Smooth muscle cell (in vitro differentiated cells): Measurements from ENCODE around the gene AMPD3. TPM values are rescaled to one million over a fixed set of nuclear protein-coding genes. Genes with fewer than 3 reads are reported as not detected.

Experiments used
- DNase-seq: peaks from one replicate; lab custom pipeline; 2025; ENCODE audit not compliant: unreplicated experiment; lab: John Stamatoyannopoulos, UW
- H2AFZ ChIP-seq: fragments of 200-600 bp; sonication (generic); 2 replicates; pipeline ENCODE4 v1.6.0; 2016; ENCODE audit warnings: antibody characterized with exemption, low read depth, mild to moderate bottlenecking
- H3F3A ChIP-seq: fragments of 200-600 bp; sonication (generic); 2 replicates; pipeline ENCODE4 v1.6.0; 2017; ENCODE audit warnings: antibody characterized with exemption, low read depth
- H3K27ac ChIP-seq: fragments of 200-600 bp; sonication (generic); 2 replicates; pipeline ENCODE4 v1.5.1; 2016; ENCODE audit warnings: low read depth, mild to moderate bottlenecking
- H3K27me3 ChIP-seq: fragments of 200-600 bp; sonication (generic); 2 replicates; pipeline ENCODE4 v1.6.1; 2016; ENCODE audit warnings: low read depth, mild to moderate bottlenecking
- H3K36me3 ChIP-seq: fragments of 200-600 bp; sonication (generic); 2 replicates; pipeline ENCODE4 v1.5.1; 2016; ENCODE audit warnings: low read depth
- H3K4me1 ChIP-seq: fragments of 200-600 bp; sonication (generic); 2 replicates; pipeline ENCODE4 v1.5.1; 2016; ENCODE audit warnings: low read depth
- H3K4me2 ChIP-seq: fragments of 200-600 bp; sonication (generic); 2 replicates; pipeline ENCODE4 v1.6.0; 2016; ENCODE audit warnings: mild to moderate bottlenecking
- H3K4me3 ChIP-seq: fragments of 200-600 bp; sonication (generic); 2 replicates; pipeline ENCODE4 v1.5.1; 2016; ENCODE audit warnings: mild to moderate bottlenecking
- H3K79me2 ChIP-seq: fragments of 200-600 bp; sonication (generic); 2 replicates; pipeline ENCODE4 v1.6.0; 2016; ENCODE audit warnings: low read depth, mild to moderate bottlenecking
- H3K9ac ChIP-seq: fragments of 200-600 bp; sonication (generic); 2 replicates; pipeline ENCODE4 v1.6.0; 2016; ENCODE audit warnings: low read depth
- H3K9me3 ChIP-seq: fragments of 200-600 bp; sonication (generic); replicated peaks from 2 replicates; pipeline ENCODE4 v1.5.1; 2016; ENCODE audit warnings: low read depth
- H4K20me1 ChIP-seq: fragments of 200-600 bp; sonication (generic); 2 replicates; pipeline ENCODE4 v1.6.0; 2016; ENCODE audit warnings: low read depth
- CTCF ChIP-seq: fragments of 200-600 bp; sonication (generic); IDR thresholded peaks from 2 replicates; pipeline ENCODE4 v1.5.1; 2017; ENCODE audit warnings: borderline replicate concordance, mild to moderate bottlenecking, antibody characterized with exemption; ENCODE audit not compliant: insufficient read depth, poor library complexity, severe bottlenecking
- WGBS: methylation state at CpG from one replicate; pipeline ENCODE4 v1.1.7; 2016; ENCODE audit warnings: low lambda C conversion rate; 5-methylcytosine and 5-hydroxymethylcytosine counted together
- polyA plus RNA-seq: library from polyadenylated mRNA; unstranded; fragments of >200 nt; fragmentation: Nextera tagmentation; extraction: Ambion mirVana; gene quantifications from 2 replicates; pipeline ENCODE4 v1.2.1, GENCODE V29; 2016
- total RNA-seq: library from RNA; depleted of rRNA; stranded (reverse); fragments of >200 nt; gene quantifications from 2 replicates; pipeline ENCODE4 v1.2.3, GENCODE V29; 2014

AMPD3 gene
- total and polyA plus RNA-seq, 2 experiments from 2014 or later, result 0.67 to 3.6 TPM

- Histone ChIP-seq H4K20me1 (peaks cover 8% of the 10 kb centered on the region), H2AFZ (no peak overlapping the region), H3F3A (no peaks in the 10 kb centered on the region), H3K27me3 (no peaks in the 10 kb centered on the region), H3K27ac (no peak overlapping the region), H3K79me2 (peaks cover 28% of the 10 kb centered on the region), H3K36me3 (no peaks in the 10 kb centered on the region), H3K4me2 (peak overlapping the region; percentile 92), H3K9ac (no peak overlapping the region), H3K4me1 (peaks cover 6% of the 10 kb centered on the region), H3K4me3 (no peak overlapping the region), H3K9me3 (no peaks in the 10 kb centered on the region)
- DNase-seq, result no peak
- TF ChIP-seq CTCF, result no peak
Observed at GRCh38 chr11:10539339-10539738, 84.3 kb downstream of the AMPD3 start.

GRCh38 chr11:10540546-10540914 is 85.5 kb downstream of the AMPD3 start:
- no peaks in the 10 kb centered on the region for H3K36me3 ChIP-seq
- H3K27ac ChIP-seq, result peak overlapping the region; percentile 84
- no peak for TF ChIP-seq CTCF
- no peaks in the 10 kb centered on the region for H3F3A ChIP-seq
- H3K9ac ChIP-seq, result peak overlapping the region; percentile 94
- DNase-seq, result no peak
- peaks cover 26% of the 10 kb centered on the region for H3K79me2 ChIP-seq
- H3K4me1 ChIP-seq, result peaks cover 6% of the 10 kb centered on the region
- H3K9me3 ChIP-seq, result no peaks in the 10 kb centered on the region
- H2AFZ ChIP-seq, result peak overlapping the region; percentile 85
- H3K4me2 ChIP-seq, result peak overlapping the region; percentile 92
- H4K20me1 ChIP-seq, result peaks cover 8% of the 10 kb centered on the region
- peak overlapping the region; percentile 94 for H3K4me3 ChIP-seq
- H3K27me3 ChIP-seq, result no peaks in the 10 kb centered on the region
- WGBS, result 1% methylated on average over 25 of the region's 25 CpGs

GRCh38 chr11:10540915-10541560 is 86.0 kb downstream of the AMPD3 start, which contains the start of gene RNF141:
Gene RNF141 (minus strand): TSS chr11:10541187. CDS start chr11:10534158, 7,029 bp downstream.
- H3F3A ChIP-seq, result no peaks in the 10 kb centered on the region
- H4K20me1 ChIP-seq, result peaks cover 5% of the 10 kb centered on the region
- peak within 1 kb of the TSS; percentile 84 for H3K27ac ChIP-seq
- DNase-seq, result peak; percentile 87
- H3K9ac ChIP-seq, result peak within 1 kb of the TSS; percentile 94
- H3K36me3 ChIP-seq, result no peaks in the 10 kb centered on the region
- peaks cover 26% of the 10 kb centered on the region for H3K79me2 ChIP-seq
- H3K4me3 ChIP-seq, result peak within 1 kb of the TSS; percentile 94
- no peaks in the 10 kb centered on the region for H3K27me3 ChIP-seq
- H3K9me3 ChIP-seq, result no peaks in the 10 kb centered on the region
- H3K4me1 ChIP-seq, result peaks cover 6% of the 10 kb centered on the region
- under 1% methylated on average over 54 of the region's 54 CpGs for WGBS
- H2AFZ ChIP-seq, result peak within 1 kb of the TSS; percentile 85
- peak within 1 kb of the TSS; percentile 92 for H3K4me2 ChIP-seq
- peak; percentile 64 for TF ChIP-seq CTCF

GRCh38 chr11:10541561-10541930 is 86.5 kb downstream of the AMPD3 start:
- WGBS, result 72% methylated on average over 5 of the region's 5 CpGs
- H3K4me2 ChIP-seq, result peak overlapping the region; percentile 92

More at GRCh38 chr11:10541561-10541930, 86.5 kb downstream of the AMPD3 start:
- Histone ChIP-seq H3K9me3 (no peaks in the 10 kb centered on the region), H4K20me1 (peaks cover 4% of the 10 kb centered on the region), H3K27me3 (no peaks in the 10 kb centered on the region), H3K9ac (peak overlapping the region; percentile 94), H3K4me1 (peaks cover 6% of the 10 kb centered on the region), H3K27ac (peak overlapping the region; percentile 84), H3K36me3 (no peaks in the 10 kb centered on the region), H2AFZ (peak overlapping the region; percentile 85), H3F3A (no peaks in the 10 kb centered on the region), H3K79me2 (peaks cover 26% of the 10 kb centered on the region), H3K4me3 (peak overlapping the region; percentile 94)
- no peak for TF ChIP-seq CTCF
- DNase-seq, result no peak
